SK-N-SH (cell line): Measurements from ENCODE around the gene CDIP1. TPM values are rescaled to one million over a fixed set of nuclear protein-coding genes. Genes with fewer than 3 reads are reported as not detected.

ENCODE experiments used
- CTCF ChIA-PET: fragments of 300-600, 350-600 bp; formaldehyde crosslinking; extraction: SDS; loops from one replicate; lab custom pipeline; 2021; lab: Yijun Ruan, JAX
- POLR2A ChIA-PET: fragments of 350-600 bp; sonication (Branson Sonifier 250); formaldehyde crosslinking; extraction: SDS; loops from one replicate; lab custom pipeline; 2020; ENCODE audit warnings: antibody characterized with exemption, inconsistent platforms; lab: Yijun Ruan, JAX
- DNase-seq: peaks from one replicate; pipeline ENCODE4 v3.0.0; 2012
- H2AFZ ChIP-seq: fragments of 200-600 bp; sonication (generic); 2 replicates; pipeline ENCODE4 v1.8.1; 2016; ENCODE audit warnings: antibody characterized with exemption, mild to moderate bottlenecking, low read depth
- H3F3A ChIP-seq: fragments of 200-600 bp; sonication (generic); replicated peaks from 2 replicates; pipeline ENCODE3; 2016; ENCODE audit warnings: antibody characterized with exemption, mild to moderate bottlenecking; ENCODE audit not compliant: insufficient read depth
- H3K27ac ChIP-seq, 2 experiments: fragments of 200-500 bp in 1 of 2; fragments of 200-600 bp in 1 of 2; sonication (Bioruptor generic) in 1 of 2; sonication (generic), shearing (Covaris generic) in 1 of 2; 2 replicates each; pipeline versions ENCODE4 v1.5.1 to v1.6.1; 2014 to 2016; ENCODE audit warnings: low read depth in 2 of 2, inconsistent platforms in 1 of 2, low read length in 1 of 2, mild to moderate bottlenecking in 1 of 2, mixed read lengths in 1 of 2
- H3K27me3 ChIP-seq: fragments of 200-600 bp; sonication (generic), shearing (Covaris generic); 2 replicates; pipeline ENCODE4 v1.6.1; 2016; ENCODE audit warnings: mixed run types; ENCODE audit not compliant: insufficient read depth
- H3K36me3 ChIP-seq, 2 experiments: fragments of 200-500 bp in 1 of 2; fragments of 200-600 bp in 1 of 2; sonication (Bioruptor generic) in 1 of 2; sonication (generic) in 1 of 2; replicated peaks in 1 of 2; 2 replicates each; pipeline versions ENCODE3 to v1.5.1; 2014 to 2016; ENCODE audit warnings: low read length in 1 of 2, mild to moderate bottlenecking in 1 of 2; ENCODE audit not compliant: insufficient read depth in 2 of 2, control insufficient read depth in 1 of 2
- H3K4me1 ChIP-seq, 2 experiments: fragments of 200-500 bp in 1 of 2; fragments of 200-600 bp in 1 of 2; sonication (Bioruptor generic) in 1 of 2; sonication (generic), shearing (Covaris generic) in 1 of 2; 2 replicates each; pipeline versions ENCODE4 v1.5.1 to v1.6.1; 2014 to 2016; ENCODE audit warnings: low read depth in 1 of 2, low read length in 1 of 2, mixed run types in 1 of 2; ENCODE audit not compliant: insufficient read depth in 2 of 2, control insufficient read depth in 1 of 2
- H3K4me2 ChIP-seq: fragments of 200-600 bp; sonication (generic), shearing (Covaris generic); 2 replicates; pipeline ENCODE4 v1.6.1; 2017; ENCODE audit warnings: mixed run types
- H3K4me3 ChIP-seq, 2 experiments: fragments of 200-500 bp in 1 of 2; fragments of 200-600 bp in 1 of 2; sonication (Bioruptor generic) in 1 of 2; sonication (generic), shearing (Covaris generic) in 1 of 2; 2 replicates each; pipeline versions ENCODE4 v1.5.1 to v1.8.1; 2014 to 2016; ENCODE audit warnings: low read depth in 2 of 2, inconsistent platforms in 1 of 2, low read length in 1 of 2, mild to moderate bottlenecking in 1 of 2, mixed read lengths in 1 of 2, moderate library complexity in 1 of 2
- H3K79me2 ChIP-seq: fragments of 200-600 bp; sonication (generic); 2 replicates; pipeline ENCODE4 v1.8.1; 2017; ENCODE audit warnings: mild to moderate bottlenecking; ENCODE audit not compliant: insufficient read depth
- H3K9ac ChIP-seq: fragments of 200-600 bp; sonication (generic); 2 replicates; pipeline ENCODE4 v1.6.1; 2017; ENCODE audit warnings: mixed run types
- H3K9me2 ChIP-seq: fragments of 200-600 bp; sonication (generic); 2 replicates; pipeline ENCODE4 v1.6.1; 2017; ENCODE audit warnings: mixed run types
- H3K9me3 ChIP-seq: fragments of 200-600 bp; sonication (generic); 2 replicates; pipeline ENCODE4 v1.6.1; 2017; ENCODE audit warnings: mixed run types, mild to moderate bottlenecking, moderate library complexity
- H4K20me1 ChIP-seq: fragments of 200-600 bp; sonication (generic); 2 replicates; pipeline ENCODE4 v1.6.1; 2017; ENCODE audit warnings: mild to moderate bottlenecking, mixed run types; ENCODE audit not compliant: insufficient read depth
- CHD2 ChIP-seq: fragments of 150-350 bp; IDR thresholded peaks from 2 replicates; pipeline ENCODE4 v1.6.1; 2018; ENCODE audit warnings: low read length; ENCODE audit not compliant: partially characterized antibody
- CTCF ChIP-seq: fragments of 200-600 bp; sonication (generic); IDR thresholded peaks from 2 replicates; pipeline ENCODE4 v1.6.1; 2017; ENCODE audit warnings: antibody characterized with exemption, mild to moderate bottlenecking, moderate library complexity
- EP300 ChIP-seq, 2 experiments: IDR thresholded peaks; 2 replicates each; pipeline versions ENCODE4 v1.4.0 to v1.6.1; 2012; ENCODE audit warnings: borderline replicate concordance in 1 of 2, low read depth in 1 of 2, low read length in 1 of 2
- EZH2phosphoT487 ChIP-seq: fragments of 200-600 bp; sonication (generic); IDR thresholded peaks from 2 replicates; pipeline ENCODE4 v1.6.1; 2017; ENCODE audit warnings: low read depth, mixed run types, mild to moderate bottlenecking, antibody characterized with exemption, moderate library complexity, borderline replicate concordance
- FOSL2 ChIP-seq: IDR thresholded peaks from 2 replicates; pipeline ENCODE4 v1.4.0; 2012; ENCODE audit warnings: low read depth, mild to moderate bottlenecking, moderate library complexity, borderline replicate concordance
- FOXJ3 ChIP-seq: sonication (generic); formaldehyde crosslinking; IDR thresholded peaks from 2 replicates; pipeline ENCODE4 v1.5.1; 2020; ENCODE audit warnings: mild to moderate bottlenecking, missing genetic modification reagents
- FOXM1 ChIP-seq: IDR thresholded peaks from 2 replicates; pipeline ENCODE4 v1.4.0; 2012; ENCODE audit warnings: low read depth, mild to moderate bottlenecking
- GABPA ChIP-seq: IDR thresholded peaks from 2 replicates; pipeline ENCODE4 v1.4.0; 2012; ENCODE audit warnings: low read depth, mild to moderate bottlenecking
- GATA2 ChIP-seq: sonication (generic); formaldehyde crosslinking; IDR thresholded peaks from 2 replicates; pipeline ENCODE4 v1.5.0; 2020; ENCODE audit warnings: mild to moderate bottlenecking, missing genetic modification reagents
- MEF2A ChIP-seq: IDR thresholded peaks from 2 replicates; pipeline ENCODE4 v1.4.0; 2012; ENCODE audit warnings: low read depth, borderline replicate concordance
- MXI1 ChIP-seq: IDR thresholded peaks from 2 replicates; pipeline ENCODE4 v1.6.1; 2012; ENCODE audit warnings: mild to moderate bottlenecking, low read depth, low read length, improper control_type of control experiment
- NFIC ChIP-seq: IDR thresholded peaks from 2 replicates; pipeline ENCODE4 v1.4.0; 2012; ENCODE audit warnings: borderline replicate concordance
- PBX3 ChIP-seq: IDR thresholded peaks from 2 replicates; pipeline ENCODE4; 2012
- POLR2AphosphoS5 ChIP-seq: IDR thresholded peaks from 2 replicates; pipeline ENCODE4 v1.6.1; 2012; ENCODE audit warnings: low read depth, low read length
- RAD21 ChIP-seq: IDR thresholded peaks from 2 replicates; pipeline ENCODE4 v1.6.1; 2012; ENCODE audit warnings: mild to moderate bottlenecking, low read length
- RCOR1 ChIP-seq: fragments of 150-350 bp; IDR thresholded peaks from 2 replicates; pipeline ENCODE4 v1.6.1; 2017; ENCODE audit warnings: antibody characterized with exemption, low read length
- RFX5 ChIP-seq: IDR thresholded peaks from 2 replicates; pipeline ENCODE4 v1.6.1; 2012; ENCODE audit warnings: mild to moderate bottlenecking, improper control_type of control experiment, low read length
- RXRA ChIP-seq: IDR thresholded peaks from 2 replicates; pipeline ENCODE4 v1.4.0; 2012; ENCODE audit warnings: low read depth, mild to moderate bottlenecking, borderline replicate concordance
- SIN3A ChIP-seq: IDR thresholded peaks from 2 replicates; pipeline ENCODE4 v1.6.1; 2012; ENCODE audit warnings: low read depth, mild to moderate bottlenecking, low read length, moderate library complexity, borderline replicate concordance
- SMC3 ChIP-seq: IDR thresholded peaks from 2 replicates; pipeline ENCODE4 v1.6.1; 2012; ENCODE audit warnings: low read depth, low read length, improper control_type of control experiment
- TAF1 ChIP-seq: IDR thresholded peaks from 2 replicates; pipeline ENCODE4 v1.6.1; 2012; ENCODE audit warnings: low read depth, mild to moderate bottlenecking, low read length, moderate library complexity, borderline replicate concordance
- TCF12 ChIP-seq: IDR thresholded peaks from 2 replicates; pipeline ENCODE4 v1.4.0; 2012
- TEAD4 ChIP-seq: IDR thresholded peaks from 2 replicates; pipeline ENCODE4 v1.4.0; 2012; ENCODE audit warnings: mild to moderate bottlenecking, borderline replicate concordance; ENCODE audit not compliant: insufficient read depth
- ZBTB33 ChIP-seq: IDR thresholded peaks from 2 replicates; pipeline ENCODE4 v1.4.0; 2012; ENCODE audit warnings: low read depth, borderline replicate concordance
- WGBS: methylation state at CpG from one replicate; pipeline ENCODE4 v1.1.6; 2017; ENCODE audit warnings: low lambda C conversion rate; 5-methylcytosine and 5-hydroxymethylcytosine counted together
- polyA plus RNA-seq, 3 experiments: library from polyadenylated mRNA; depleted of rRNA; stranded (reverse); fragments of >200 nt; gene quantifications; 2 replicates each; pipeline ENCODE4 v1.2.3, GENCODE V29; 2012
- TF ChIP-seq, protein P1 (sequence below): fragments of 150-350 bp; IDR thresholded peaks from 2 replicates; pipeline ENCODE4 v1.6.1; 2016; ENCODE audit warnings: mild to moderate bottlenecking, low read depth, low read length

CDIP1 gene
- polyA plus RNA-seq, 1 of the 3 experiments (the other 2 are of a cell fraction) = 30.2 TPM

- Histone ChIP-seq H3K9ac (no peak overlapping the region), H3K9me3 (no peaks in the 10 kb centered on the region), H3K27me3 (no peaks in the 10 kb centered on the region), H4K20me1 (peaks cover 10% of the 10 kb centered on the region; the same call in 1 of the 2 replicates), H3K36me3 (peaks cover 5 to 6% of the 10 kb centered on the region in 2 experiments), H3F3A (peaks cover 4% of the 10 kb centered on the region), H3K9me2 (no peaks in the 10 kb centered on the region), H2AFZ (no peak overlapping the region), H3K4me3 (no peak overlapping the region; a peak in 1 of 4 replicates), H3K4me1 (peaks cover 0 to 14% of the 10 kb centered on the region in 2 experiments; a peak in 1 of 4 replicates), H3K79me2 (peaks cover 9% of the 10 kb centered on the region; the same call in 1 of the 2 replicates), H3K4me2 (no peak overlapping the region), H3K27ac (no peak overlapping the region)
- peak; percentile 77 for DNase-seq
- TF ChIP-seq RAD21 = peak; percentile 77
- TF ChIP-seq SMC3 = peak; percentile 46
- TF ChIP-seq SIN3A = no peak
- no peak for TF ChIP-seq GATA2 (CRISPR knock-in tag)
- TF ChIP-seq, protein P1, sequence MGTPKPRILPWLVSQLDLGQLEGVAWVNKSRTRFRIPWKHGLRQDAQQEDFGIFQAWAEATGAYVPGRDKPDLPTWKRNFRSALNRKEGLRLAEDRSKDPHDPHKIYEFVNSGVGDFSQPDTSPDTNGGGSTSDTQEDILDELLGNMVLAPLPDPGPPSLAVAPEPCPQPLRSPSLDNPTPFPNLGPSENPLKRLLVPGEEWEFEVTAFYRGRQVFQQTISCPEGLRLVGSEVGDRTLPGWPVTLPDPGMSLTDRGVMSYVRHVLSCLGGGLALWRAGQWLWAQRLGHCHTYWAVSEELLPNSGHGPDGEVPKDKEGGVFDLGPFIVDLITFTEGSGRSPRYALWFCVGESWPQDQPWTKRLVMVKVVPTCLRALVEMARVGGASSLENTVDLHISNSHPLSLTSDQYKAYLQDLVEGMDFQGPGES = no peak
- no peak for TF ChIP-seq FOSL2
- TF ChIP-seq GABPA = no peak
- no peak for TF ChIP-seq POLR2AphosphoS5
- no peak for TF ChIP-seq TAF1
- TF ChIP-seq NFIC = no peak
- TF ChIP-seq FOXJ3 (CRISPR knock-in tag) = no peak
- no peak for TF ChIP-seq EZH2phosphoT487
- TF ChIP-seq CHD2 = no peak
- no peak for TF ChIP-seq PBX3
- TF ChIP-seq CTCF = peak; percentile 56
- TF ChIP-seq RFX5 = no peak
- no peak for TF ChIP-seq TCF12
- TF ChIP-seq ZBTB33 = no peak
- TF ChIP-seq TEAD4 = no peak
- TF ChIP-seq FOXM1 = no peak
- no peak for TF ChIP-seq MEF2A
- TF ChIP-seq MXI1 = no peak
- TF ChIP-seq RCOR1 = no peak
- no peak for TF ChIP-seq RXRA
- no peak for TF ChIP-seq EP300 (IDR thresholded peaks at IDR 0.05; ENCODE audit: borderline replicate concordance in 1 of 2, low read depth in 1 of 2, low read length in 1 of 2)
- ChIA-PET POLR2A (interaction anchor here (1.1 kb wide), 1 partner anchor 78 kb away, joined by 3 read pairs; no protein-coding TSS in a partner anchor), CTCF (interaction anchor here (0.7 to 4.7 kb wide), 18 partner anchors 9 to 284 kb away, joined by 3 to 37 read pairs (median 5); partner anchors contain the start of gene ROGDI)
- WGBS = 87% methylated on average over 8 of the region's 12 CpGs
Measured at GRCh38 chr16:4517812-4518680, 20.5 kb downstream of the CDIP1 start.
